AG09309 (cell line): ENCODE data around the gene PREX1.

ENCODE experiments used
- DNase-seq: peaks from one replicate; pipeline ENCODE4 v3.0.0-alpha.2; 2010; ENCODE audit warnings: low read depth
- H3K4me3 ChIP-seq: 2 replicates; pipeline ENCODE4 v1.5.1; 2011; ENCODE audit warnings: mild to moderate bottlenecking, low read depth, low read length, moderate library complexity; ENCODE audit not compliant: control insufficient read depth
- TF ChIP-seq, protein P1 (sequence below): IDR thresholded peaks from 2 replicates; pipeline ENCODE4 v1.5.1; 2011; ENCODE audit warnings: mild to moderate bottlenecking, low read depth, low read length, inconsistent platforms; ENCODE audit not compliant: insufficient read depth, control insufficient read depth; ENCODE audit errors: missing control alignments

PREX1 gene

DNA sequence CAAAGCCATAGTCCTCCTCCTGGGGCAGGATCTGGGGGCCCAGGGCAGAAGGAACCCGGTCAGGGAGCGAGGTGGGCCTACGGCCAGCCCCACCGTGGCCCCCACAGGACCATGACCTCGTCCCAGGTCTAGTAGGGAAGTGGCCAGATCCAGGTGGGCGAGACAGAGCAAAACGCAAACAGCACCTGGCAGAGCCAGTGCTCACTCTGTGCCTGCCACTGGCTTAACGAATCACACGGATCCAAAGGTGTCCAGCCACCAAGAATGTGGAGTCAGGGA lies 169.7 kb downstream of the PREX1 start:
- DNase-seq = no peak
- H3K4me3 ChIP-seq = no peak overlapping the region
- TF ChIP-seq, protein P1, sequence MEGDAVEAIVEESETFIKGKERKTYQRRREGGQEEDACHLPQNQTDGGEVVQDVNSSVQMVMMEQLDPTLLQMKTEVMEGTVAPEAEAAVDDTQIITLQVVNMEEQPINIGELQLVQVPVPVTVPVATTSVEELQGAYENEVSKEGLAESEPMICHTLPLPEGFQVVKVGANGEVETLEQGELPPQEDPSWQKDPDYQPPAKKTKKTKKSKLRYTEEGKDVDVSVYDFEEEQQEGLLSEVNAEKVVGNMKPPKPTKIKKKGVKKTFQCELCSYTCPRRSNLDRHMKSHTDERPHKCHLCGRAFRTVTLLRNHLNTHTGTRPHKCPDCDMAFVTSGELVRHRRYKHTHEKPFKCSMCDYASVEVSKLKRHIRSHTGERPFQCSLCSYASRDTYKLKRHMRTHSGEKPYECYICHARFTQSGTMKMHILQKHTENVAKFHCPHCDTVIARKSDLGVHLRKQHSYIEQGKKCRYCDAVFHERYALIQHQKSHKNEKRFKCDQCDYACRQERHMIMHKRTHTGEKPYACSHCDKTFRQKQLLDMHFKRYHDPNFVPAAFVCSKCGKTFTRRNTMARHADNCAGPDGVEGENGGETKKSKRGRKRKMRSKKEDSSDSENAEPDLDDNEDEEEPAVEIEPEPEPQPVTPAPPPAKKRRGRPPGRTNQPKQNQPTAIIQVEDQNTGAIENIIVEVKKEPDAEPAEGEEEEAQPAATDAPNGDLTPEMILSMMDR = no peak

DNA sequence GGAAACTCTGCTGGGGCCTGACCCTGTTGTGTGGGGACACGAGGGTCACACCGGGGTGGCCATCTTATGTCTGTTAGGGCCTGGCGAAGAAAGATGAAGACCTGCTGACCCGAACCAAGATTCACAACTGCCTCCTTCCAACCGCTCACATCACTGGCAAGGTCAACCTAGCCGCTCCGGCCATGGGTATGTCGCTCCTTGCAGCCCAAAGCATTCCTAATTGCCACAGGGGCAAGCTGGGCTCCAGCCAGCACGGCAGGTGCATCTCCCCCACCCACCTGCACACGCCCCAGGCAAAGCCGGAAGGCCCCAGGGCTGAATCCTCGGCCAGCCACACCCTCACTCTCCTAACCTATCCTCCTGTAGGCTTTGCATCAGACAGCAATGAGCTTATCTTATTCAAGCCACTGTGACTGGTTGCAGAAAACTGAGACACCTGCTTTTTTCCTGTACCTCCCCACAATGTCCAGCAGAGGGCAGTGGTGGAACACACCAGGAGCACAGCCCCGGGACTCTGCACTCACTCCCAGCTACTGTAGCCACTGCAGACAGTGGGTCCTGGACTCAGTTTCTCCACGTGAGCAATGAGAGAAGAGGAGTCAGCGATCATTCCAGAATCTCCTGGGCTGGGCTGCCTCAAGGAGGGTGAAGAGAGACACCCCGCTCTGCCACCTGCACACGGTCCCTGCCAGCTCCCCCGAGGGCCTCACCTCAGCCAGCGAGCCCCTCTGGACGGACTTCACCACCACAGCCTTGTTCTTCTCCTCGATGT lies 170.2 kb downstream of the PREX1 start:
- H3K4me3 ChIP-seq = no peak overlapping the region
- TF ChIP-seq, protein P1 = peak; percentile 97
- peak; percentile 39 for DNase-seq

DNA sequence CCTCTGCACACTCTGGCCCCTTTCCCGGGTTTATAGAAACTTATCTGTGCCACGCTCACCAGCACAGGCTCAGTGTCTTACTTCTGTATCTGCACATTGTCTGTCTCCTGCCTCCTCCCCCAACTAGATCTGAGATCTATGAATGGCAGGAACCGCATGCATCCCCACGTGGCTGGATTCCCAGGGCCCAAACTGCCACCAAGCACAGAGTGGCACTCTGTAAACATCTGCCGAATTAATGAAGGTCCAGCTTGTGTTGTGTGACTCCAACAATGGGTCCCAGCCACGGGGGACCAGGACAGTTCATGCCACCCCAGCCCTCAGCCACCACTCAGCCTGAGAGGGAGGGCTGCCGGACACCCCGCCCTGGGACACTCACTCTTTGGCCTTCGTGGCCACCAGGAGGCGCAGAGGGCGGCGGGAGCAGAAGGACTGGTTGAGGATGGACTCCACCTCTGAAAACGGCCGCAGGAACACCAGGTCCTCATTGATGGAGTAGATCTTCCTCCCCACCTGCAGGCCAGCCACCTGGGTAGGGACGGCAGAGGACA lies 171.1 kb downstream of the PREX1 start:
- no peak for DNase-seq
- TF ChIP-seq, protein P1 = peak; percentile 39
- no peak overlapping the region for H3K4me3 ChIP-seq

DNA sequence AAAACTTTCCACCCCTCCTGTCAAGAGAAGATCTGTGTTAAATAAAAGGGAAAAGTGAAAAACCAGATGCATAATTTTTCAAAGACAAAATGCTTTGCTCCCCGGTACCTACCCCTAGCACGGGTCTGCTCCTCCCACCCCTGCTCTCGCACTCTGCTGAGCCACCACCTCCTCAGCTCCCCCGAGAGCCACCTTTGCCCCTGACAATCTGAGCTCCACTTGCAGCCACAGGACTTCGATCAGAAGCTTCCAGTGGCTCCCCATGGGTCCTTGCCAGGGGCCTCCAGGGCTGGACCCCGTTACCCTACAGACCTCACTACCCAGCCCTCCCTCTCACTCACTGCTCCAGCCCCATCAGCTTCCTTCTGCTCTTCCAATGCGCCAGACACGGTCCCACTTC lies 171.7 kb downstream of the PREX1 start:
- TF ChIP-seq, protein P1 = no peak
- no peak for DNase-seq
- no peak overlapping the region for H3K4me3 ChIP-seq

DNA sequence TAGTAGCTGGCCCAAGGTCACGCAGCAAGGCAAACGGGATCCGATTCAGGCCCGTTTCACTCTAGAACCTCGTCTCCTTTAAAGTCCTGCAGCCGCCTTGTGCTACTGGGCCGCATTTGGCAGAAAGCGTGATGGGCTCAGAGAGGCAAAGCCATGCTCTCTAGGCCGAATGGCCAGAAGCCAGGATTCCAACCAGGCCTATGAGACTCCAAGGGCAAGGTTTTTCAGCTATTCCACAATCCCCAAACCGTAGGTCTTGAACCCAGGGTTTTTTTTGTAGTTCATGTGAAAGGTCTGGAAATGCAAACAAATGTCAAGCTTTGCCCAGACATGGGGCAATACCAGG lies 174.1 kb downstream of the PREX1 start:
- TF ChIP-seq, protein P1 = no peak
- no peak overlapping the region for H3K4me3 ChIP-seq
- DNase-seq = no peak

DNA sequence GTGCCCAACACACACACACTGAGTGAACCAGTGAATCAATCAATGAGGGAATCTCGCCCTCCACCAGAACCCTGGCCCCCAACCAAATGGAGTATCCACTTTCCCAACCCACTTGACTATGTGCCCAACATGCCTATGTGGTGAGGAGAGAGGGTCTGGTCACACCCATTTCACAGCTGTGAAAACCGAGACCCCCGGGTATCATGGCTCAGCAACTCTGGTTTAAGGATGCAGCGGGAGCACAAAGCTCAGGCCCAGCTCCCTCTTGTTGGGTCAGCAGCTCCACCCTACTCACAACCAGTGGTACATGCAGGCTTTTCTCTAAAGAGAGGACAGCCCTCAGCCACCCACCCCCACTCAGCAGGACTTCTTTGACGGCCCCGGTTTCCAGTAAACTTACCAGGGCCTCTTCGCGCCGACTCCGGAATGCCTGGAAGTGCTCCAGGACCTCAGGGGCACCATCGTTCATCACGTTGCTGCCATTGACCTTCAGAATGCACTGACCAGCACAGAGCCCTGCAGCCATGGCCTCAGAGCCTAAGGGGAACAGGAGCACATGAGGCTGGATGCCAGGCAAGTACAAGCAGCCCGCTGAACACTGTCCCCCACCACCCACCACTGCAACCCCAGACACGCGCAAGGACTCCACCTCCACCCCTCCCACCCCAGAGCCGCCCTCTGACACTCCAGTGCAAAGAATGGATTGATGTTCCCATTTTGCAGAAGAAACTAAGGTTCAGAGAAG lies 174.7 kb downstream of the PREX1 start:
- TF ChIP-seq, protein P1 = no peak
- DNase-seq = no peak

DNA sequence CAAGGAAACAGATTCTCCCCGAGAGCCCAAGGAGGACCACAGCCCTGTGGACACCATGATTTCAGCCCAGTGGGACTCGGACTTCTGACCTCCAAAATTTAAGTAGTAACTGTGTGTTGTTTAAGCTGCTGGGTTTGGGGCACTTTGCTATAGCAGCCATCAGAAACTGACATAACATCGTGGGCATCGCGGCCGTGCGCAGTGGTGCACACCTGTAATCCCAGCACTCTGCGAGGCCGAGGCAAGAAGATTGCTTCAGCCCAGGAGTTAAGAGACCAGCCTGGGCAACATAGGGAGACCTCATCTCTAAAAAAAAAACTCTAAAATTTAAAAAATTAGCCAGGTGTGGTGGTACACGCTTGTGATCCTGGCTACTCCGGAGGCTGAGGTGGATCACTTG lies 175.8 kb downstream of the PREX1 start:
- H3K4me3 ChIP-seq = no peak overlapping the region
- DNase-seq = no peak
- TF ChIP-seq, protein P1 = no peak

More for the DNA sequence above, 174.7 kb downstream of the PREX1 start:
- no peak overlapping the region for H3K4me3 ChIP-seq
